Suppressor macrophage (primary cell): ENCODE measurements around the gene LCP2.
"Not testable (repeated sequence)": the region's sequence is repeated elsewhere in the genome, so short reads cannot be mapped to it uniquely, and the experiment has no call there.

ENCODE experiments used
- DNase-seq, 4 experiments: peaks; one replicate each; pipeline ENCODE4 v3.0.0-alpha.2; 2020 to 2022

Gene LCP2

DNA sequence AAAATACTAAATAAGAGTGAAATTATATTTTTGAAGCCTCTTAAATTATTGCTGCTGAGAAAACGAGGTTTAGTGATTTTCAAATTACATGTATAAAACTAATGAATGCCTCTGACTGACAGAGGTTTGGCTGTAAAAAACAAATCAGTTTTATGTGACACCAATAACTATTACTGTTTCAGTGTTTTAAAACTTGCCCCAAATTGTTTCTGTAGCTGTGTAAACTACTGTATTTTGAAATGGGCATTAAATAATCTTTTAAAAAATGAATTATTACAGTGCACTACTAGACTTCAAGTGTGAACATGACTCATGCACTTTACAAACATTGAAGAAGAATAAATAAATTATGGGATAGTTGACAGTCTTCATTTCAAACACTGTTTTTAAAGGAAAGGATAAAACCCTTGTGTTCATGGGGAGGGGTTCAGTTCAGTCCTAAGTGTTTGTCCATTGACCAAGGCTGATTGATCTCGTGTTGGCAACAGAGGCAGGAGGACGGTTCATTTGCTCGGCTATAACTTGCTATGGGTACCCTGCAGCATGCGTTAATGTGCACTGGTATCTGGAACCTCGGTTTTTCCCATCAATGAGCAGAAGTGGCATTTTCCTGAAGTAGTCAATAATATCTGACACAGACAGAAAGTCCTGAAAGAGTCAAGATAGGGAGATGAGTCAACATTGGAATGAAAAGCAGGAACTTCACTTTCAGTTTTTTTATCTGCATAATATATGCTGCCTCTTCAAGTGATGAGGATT, 49.2 kb downstream of the LCP2 start:
- no peak for DNase-seq

DNA sequence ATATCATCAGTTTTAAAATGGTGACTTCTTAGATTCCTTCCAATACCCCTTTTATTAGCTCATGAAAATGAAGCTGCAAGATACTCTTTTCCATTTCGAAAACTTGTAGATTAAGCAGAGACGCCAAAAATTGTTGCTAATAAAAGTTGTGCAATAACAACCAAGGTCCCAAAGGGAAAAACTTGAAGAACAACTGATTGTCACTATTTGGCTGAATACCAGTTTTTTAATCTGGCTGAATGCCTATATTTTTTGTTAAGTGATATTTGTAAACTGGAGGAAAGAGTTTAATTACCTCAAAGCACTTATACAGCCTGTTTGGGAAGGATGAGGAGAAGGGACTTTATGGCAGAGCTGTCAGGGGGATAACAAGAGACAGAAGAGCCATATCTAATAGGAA, 50.2 kb downstream of the LCP2 start:
- no peak for DNase-seq

DNA sequence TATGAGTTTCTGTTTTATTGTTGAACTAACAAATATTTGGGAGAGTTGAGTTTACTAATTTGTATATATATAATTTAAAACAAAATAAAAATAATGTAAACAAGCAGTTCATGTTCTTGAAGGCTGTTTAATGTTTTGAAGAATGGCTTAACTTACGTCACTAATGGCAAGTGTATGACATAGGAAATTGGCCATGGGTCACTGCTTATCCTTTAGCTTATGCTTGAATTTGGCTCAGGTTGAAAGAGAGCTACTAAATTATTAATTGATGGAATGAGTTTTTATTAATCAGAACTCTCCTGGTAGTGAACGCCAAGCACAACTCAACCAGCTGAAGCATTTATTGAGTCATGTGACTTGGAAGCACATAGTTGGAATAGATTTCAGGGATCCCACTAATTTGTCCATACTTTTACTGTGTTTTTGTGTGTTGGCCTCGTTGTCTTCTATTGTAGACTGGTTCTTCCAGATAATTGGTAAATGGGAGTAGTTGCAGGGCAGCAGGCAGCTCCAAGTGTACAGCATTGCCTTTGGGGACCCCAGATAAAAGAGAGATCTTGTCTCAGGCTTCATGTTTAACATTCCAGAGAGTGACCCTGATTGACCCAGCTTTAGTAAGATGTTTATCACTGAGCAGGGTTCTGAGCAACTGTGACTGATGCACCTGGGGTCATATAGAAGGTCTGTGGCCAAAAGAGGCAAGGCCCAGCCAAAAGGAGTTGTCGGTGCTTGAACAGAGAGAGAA, 51.3 kb downstream of the LCP2 start:
- no peak for DNase-seq

DNA sequence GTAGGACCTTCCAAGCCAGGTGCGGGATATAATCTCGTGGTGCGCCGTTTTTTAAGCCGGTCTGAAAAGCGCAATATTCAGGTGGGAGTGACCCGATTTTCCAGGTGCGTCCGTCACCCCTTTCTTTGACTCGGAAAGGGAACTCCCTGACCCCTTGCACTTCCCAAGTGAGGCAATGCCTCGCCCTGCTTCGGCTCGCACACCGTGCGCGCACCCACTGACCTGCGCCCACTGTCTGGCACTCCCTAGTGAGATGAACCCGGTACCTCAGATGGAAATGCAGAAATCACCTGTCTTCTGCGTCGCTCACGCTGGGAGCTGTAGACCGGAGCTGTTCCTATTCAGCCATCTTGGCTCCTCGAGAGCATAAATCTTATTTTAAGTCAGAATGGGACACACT, 52.1 kb downstream of the LCP2 start:
- DNase-seq = not testable (repeated sequence)

DNA sequence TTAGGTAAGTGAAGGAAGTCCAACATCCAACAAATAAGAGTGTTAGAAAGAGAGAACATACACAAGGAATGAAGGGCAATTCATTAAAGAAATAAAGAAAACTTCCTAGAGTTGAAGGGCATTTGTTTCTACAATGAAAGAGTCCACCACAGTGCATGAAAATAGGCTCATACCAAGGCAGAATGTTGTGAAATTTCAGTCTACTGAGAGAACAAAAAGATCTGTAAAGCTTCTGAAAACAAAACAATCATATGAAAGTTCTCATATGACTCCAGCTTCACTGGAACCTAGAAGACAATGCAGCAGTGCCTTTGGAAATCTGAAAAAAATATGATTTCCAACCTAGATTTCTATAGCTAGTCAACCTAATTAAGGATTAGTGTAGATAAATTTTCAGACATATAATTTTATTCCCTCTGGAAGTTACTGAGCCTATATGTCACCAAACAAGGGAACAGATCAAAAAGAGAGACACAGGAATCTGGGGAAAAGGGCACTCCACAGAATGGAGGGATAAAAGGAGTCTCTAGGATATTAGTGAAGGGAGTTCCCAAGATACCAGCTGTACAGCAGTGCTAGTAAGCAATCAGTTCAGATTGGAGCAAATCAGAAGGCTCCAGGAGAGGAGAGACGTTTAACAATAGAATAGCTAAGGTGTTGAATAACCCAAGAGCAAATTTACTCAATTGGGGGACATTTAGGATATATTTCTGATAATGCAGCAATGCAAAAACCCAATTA, 59.0 kb downstream of the LCP2 start:
- no peak for DNase-seq

DNA sequence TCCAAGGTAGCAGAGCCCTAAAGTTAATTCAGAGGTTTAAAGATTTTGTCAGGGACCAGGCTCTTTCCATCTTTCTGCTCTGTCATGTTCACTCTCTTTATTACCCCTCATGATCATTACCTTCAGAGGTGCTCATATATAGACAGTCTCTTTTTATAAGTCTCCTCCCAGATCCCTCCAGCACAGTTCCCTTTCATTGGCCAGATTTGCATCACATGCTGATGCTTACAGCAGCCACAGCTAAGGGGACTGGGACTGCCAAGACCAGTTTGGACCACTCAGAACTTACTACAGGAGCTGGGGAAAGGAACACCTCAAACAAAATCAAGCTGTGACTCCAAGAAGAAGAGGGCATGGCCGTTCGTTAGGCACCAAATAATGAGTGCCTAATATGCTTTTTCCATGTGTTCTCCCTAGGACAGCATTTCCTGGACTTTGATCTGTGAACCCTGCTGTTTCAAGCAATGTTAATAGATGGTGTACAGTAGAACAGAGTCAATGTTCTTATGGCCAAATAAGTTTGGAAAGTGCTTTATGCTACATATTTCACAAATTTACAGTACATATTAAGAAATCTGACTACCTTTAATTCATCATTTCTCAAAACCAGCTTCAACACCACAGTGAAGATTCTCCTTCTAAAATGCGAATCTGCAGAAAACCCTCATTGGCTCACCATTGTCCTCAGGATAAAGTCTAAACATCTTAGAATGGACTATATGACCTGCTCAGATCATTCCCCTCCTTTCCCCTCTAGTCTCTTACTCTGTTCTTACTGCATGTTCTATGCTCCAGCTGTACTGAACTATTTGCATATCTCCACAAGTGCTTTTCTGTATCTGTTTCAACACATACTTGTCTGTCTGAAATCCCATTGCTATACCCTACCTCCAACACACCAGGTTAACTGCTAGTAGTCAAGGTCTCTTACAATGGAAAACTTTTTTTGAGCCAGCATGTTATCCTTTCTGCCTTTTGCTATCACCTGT, 61.4 kb downstream of the LCP2 start:
- no peak for DNase-seq

DNA sequence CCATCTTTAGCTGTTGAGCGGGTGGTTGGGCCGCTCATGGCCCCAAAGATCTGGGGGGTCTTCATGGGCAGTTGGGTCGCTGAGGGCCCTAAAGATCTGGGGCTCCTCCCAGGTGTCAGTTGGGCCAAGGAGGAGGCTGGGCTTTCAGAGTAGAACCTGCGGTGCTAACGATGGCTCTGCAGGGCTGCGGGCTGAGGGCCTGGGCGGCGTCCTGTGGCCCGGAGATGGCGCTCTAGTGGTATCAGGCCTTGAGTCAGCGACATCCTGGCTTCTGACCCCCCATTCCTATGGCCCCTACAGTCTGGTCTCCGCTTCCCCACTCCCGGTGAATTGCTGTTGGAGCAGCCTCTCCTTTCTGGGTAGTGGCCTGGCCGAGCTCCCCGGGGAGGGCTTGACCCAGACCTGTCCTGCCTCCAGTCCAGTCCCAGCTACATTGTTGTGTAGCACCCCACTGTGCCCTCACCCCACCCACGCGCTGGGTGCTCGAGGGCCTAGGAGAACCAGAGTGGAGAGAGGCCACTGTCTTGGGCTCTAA, 64.2 kb downstream of the LCP2 start:
- DNase-seq = no peak

DNA sequence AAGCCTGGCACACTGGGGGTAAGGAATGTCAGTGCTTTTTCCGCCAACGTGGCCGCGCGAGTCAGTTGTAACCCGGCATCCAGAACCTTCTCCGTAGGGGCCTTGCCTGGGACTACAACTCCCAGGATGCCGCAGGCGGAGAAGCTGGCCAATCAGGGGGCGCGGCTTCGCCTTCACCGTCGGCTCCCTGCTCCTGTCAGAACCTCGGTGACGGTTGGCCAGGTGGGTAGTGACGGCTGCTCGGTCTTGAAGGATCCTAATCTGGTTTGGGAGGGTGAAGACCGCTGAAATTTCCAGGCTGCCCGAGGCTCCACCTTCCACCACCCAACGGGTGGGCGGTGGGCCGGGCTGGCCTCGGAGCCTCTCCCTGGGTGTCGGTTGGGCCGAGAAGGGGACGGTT, 64.8 kb downstream of the LCP2 start, which contains the start of gene C5orf58:
TSS of gene C5orf58 (plus strand) at position 200 of the 400 bp plus-strand sequence. CDS start 1,992 bp downstream, outside the sequence.
- DNase-seq = no peak

DNA sequence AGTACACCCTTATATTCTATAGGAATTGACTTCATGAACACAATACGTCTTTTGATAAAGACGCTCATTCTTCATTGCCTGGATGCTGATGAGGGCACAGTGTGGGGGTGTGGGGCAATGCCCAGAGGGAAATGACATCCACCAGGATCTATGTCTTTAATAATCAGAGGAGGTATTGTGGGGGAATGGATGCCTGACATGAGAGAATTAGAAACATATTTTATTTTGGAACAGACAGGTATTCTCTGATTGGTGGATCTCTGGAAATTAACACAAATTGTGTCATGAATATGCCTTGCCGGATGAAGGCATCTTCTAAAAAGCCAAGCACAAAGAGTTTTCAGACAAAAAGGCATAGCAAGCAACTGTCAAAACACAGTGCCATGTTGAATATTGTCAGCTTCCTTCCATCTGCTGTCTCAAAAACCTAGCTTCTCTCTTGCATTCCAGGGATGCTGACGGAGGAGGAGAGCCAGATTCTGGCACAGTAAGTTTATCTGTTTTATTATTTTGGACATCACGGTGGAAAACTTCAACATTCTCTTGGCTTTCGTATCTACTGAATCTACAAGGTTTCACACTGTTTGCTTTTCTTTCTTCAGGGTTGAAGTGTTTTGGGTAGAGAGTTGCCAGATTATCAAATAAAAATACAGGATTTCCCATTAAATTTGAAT, 68.7 kb downstream of the LCP2 start:
- no peak for DNase-seq

DNA sequence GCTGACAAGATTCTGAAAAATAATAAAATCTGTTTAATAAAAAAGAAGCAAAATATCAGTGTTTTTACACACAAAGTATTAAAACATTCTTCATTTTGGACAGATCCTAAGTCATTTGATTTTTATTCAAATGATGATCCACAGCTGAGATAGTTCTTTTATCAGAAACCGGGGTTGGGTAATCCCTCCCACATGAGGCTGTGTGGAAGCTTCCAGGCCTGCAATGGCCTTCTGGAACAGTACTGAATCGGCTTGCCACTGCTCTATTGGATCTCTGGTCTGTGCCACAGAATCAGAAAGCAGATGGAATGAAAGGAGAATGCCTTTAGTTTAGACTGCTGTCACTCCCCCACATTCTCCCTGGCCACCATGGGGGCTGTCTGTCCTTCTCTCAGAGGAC, 70.9 kb downstream of the LCP2 start:
- DNase-seq = peak in 2 of 4 experiments; percentile 14 to 17

DNA sequence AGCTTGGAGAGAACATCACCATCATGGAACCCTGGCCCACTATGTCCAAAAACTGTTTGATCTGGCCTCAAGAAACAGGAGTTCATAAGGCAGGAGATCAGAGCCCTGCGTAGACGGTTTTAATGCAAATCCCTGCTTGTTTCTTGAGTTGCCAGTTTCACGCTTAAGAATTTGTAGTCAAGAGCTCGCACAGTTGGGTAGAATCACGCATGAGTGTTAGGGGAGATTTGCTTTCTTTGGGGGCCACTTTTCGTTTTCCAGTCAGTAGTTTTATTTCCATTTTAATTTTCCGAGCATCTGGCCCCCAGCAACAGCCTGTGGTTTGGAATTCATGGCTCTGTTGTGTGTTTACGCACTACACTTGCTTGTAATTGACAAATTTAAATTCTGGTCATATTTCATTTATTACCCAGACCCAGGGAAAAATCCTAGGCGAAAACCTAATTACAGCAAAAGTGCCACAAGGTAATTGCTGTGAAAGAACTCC, 71.4 kb downstream of the LCP2 start:
- no peak for DNase-seq

DNA sequence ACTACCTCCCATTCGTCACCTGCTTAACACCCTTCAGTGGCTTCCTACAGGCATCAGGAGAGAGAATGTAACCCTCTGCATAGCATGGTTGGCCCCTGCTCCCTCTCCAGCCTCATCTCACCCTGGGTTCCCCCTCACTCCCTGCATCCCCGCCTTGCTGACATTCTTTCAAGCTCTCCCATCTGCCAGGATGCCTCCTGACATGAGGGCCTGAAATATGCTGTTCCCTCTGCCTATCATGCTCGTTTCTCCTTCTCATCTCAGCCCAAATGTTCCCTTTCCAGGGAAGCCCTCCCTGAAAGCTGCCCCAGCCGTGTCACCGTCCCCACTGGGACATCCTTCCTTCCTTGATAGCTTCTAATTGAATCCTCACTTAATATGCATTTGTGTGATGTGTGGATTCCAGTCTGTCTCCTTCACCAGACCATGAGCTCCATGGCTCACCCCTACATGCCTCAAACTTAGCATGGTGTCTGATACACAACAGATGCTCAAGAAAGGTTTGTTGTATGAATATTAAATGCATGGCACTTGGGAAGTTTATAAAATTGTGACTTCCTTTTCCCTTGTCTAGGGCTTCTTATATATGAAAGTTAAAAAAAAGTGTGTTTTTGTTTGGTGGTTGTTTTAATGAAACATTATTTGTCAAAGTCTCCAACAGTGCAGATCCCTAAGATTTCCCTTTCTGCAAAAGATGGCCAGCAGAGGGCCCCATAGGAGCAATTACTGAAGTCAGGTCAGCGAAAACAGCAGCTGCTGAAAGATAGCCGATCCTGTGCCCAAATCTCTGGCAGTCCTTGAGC, 72.0 kb downstream of the LCP2 start:
- DNase-seq = peak; percentile 80 to 90 (median 84)

DNA sequence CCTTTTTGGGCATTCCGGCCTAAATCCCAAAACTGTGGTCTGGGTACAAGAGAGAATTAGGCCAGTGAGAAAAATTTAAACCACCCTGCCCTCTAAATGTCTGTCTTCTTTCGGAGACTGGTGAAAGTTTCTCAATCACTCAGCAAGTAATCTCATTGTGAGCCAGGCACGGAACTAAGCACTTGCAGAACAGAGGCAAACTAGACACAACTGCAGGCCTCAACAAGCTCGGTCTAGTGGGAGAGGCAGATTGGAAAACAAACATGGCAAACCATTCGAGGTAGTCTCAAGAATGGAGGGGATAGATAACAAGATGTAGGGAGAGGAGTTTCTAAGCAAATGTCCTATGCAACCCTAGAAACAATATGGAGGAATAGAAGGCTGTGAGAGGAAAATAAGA, 73.7 kb downstream of the LCP2 start:
- no peak for DNase-seq

DNA sequence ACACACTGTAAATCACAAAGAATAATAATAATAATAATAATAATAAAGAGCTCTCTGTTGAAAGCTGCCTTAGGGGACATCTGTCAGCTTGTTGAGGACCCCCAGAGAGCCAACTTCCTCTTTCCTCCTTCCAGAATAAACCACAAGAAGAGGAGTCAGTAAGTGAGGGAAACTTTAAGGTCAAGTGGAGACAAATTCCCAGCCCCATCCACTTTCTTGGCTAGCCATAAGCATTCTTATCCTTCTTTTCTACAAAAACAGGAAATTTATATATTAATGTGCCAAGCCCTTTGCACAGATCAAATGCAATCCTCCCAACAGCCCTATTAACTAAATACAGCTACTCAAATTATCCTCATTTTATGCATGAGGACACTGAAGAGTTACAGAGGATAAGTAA, 74.2 kb downstream of the LCP2 start:
- DNase-seq = no peak

DNA sequence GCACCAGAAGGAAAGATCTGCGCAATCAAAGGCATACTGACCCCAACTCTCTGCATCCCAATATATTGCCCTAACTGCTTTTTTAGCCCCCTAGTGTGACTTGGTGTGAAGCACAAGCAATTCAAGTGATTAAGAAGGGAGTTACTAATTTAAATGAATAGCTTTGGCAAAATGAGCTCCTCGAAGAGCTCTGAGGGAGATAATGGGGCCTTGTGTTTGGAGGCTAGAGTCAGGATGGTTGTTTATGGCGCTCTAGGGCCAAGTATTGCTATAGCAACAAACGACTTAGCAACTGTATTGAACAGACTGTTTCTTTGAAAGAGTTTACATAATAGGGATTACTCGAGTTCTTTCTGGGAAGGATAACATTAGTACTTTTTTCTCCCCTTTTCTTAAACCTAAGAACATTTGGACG, 76.2 kb downstream of the LCP2 start:
- no peak for DNase-seq

DNA sequence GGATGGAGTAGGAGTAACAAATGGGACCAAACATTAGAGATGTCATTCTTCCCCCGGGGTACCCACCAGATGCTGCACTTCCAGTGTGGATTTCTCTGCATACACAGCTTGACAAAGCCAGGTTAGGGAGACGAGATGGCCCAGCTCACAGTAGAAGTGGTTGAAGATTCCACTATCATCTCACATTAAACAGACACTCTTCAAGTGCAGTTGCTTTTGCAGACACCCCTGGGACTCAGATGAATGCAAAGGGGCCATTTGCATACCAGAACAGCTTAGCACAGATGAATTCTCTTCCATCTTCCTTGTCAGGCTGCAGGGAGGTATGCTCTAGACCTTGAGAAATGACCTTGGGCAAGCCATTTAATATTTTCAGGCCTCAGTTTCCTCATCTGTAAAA, 77.4 kb downstream of the LCP2 start:
- DNase-seq = no peak

DNA sequence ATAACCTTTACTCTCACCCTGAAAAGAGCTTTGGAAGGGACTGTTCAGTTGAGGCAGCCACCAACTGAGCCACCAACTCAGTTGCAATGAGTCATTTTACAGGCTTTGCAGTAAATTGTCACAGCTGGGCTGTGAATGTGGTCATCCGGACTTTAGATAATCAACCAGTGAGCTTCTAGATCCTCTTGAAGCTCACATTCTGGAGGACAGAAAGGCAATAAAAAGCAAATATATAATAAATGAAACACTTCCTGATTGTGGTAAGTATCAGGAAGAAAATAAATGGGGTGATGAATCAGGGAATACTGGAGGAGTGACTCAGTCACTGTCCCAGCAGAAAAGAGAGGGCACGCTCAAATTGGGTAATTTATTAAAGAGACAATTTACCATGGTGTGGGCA, 78.0 kb downstream of the LCP2 start:
- peak; percentile 27 to 61 (median 38) for DNase-seq

DNA sequence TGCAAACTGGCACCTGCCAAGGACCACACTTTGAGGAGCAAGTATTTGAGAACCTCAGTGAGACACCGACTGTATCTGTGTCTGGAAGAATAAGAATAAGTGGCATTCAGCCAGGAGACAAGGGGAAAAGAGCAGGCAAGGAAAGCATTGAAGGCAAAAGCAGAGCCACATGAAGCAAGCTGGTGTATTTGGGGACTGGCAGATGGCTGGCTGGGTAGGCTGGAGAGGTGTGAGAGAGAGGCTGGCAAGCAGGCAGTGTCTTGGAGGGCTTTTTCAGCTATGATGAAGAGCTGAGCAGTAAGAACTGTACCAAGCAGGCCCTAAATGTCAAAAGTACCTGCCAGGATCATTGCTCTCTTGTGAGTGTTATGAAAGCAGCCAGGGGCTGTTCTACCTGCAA, 78.9 kb downstream of the LCP2 start:
- DNase-seq = no peak

DNA sequence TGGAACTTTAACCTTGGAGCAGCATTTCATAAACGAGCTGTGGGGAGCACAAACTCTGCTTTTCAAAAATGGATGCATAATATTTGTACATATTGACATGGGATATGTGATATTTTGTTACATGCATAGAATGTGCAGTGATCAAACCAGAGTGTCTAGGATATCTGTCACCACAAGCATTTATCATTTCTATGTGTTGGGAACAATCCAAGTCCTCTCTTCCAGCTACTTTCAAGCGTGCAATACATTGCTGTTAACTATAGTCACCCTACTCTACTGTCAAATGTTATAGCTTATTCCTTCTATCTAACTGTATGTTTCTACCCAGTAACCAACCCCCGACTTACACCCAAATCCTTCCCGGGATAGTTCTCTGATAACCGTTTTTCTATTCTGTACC, 79.7 kb downstream of the LCP2 start:
- DNase-seq = no peak

DNA sequence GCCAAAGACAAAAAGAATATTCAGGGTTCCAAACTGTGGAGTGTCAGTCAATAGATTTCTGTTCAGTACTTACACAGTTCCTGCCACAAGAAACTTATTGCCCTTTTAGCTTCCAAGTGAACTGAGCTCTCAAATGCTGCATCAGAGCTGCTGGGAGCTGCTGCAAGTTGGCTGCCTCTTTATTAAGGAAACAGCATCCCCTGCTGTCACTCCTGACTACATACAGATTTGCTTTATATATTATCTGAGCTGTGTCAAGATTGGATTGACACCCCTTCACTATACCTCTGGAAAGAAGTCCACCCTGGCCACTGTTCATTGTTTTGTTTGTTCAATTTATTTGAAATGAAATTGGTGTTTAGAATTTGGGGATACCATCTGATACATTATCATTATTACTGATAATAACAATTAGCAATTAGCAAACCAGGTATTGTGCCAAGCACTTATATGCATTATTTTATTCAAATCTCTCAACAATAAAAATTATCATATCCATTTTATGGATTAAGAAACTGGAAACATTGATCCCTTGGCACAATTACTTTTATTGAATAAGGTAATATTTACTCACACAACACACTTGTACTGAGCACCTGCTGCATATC, 81.2 kb downstream of the LCP2 start:
- DNase-seq = peak; percentile 60 to 82 (median 76)
